ENCODE measurements around the gene PGLYRP2. TPM values are rescaled to one million over a fixed set of nuclear protein-coding genes. Genes with fewer than 3 reads are reported as not detected.

The PGLYRP2 gene
- total RNA-seq, 2 experiments from 2014 or later = 0.25 to 0.27 TPM

DNA sequence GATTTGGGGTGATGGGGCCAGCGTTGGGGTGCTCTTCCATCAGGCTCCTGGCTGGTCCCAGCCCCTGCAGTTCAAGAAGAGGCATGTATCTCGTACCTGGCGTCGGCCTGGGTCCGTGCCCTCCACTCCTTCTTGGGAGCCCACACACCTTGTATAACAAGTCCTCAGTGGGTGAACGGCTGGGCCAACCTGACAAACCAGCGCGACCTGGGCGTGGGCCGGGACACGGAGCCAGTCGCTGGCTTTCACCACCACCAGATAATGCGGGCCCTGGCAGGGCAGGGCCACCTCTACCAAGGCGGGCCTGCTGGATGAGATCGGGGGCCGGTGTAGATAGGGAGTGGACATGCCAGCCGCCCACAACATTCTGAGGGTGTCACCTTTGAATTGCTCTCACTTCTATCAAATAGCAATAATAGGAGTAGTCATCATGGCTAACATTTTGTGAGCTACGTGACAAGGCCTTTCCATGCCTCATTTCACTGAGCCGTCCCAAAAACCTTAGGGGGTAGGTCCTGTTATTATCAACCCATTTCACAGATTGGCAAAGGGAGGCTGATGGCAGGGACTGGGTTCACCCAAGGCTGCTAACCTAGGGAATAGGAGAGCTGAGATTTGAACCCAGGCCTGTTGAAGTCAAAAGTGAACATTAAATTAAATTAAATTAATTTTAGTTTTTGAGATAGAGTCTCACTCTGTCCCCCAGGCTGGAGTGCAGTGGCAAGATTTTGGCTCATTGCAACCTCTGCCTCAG, 32.5 kb upstream of the PGLYRP2 start:
- Mint-ChIP-seq H3K4me1 (ENCODE audit: low read depth) (peaks cover 42% of the 10 kb centered on the region), H3K9me3 (peaks cover 6% of the 10 kb centered on the region), H3K27me3 (peaks cover 14% of the 10 kb centered on the region), H3K27ac (no peak overlapping the region), H3K36me3 (ENCODE audit: low read depth) (peaks cover 6% of the 10 kb centered on the region), H3K4me3 (no peak overlapping the region)
- DNase-seq (no peak), ATAC-seq (no peak)
- POLR2A ChIA-PET = interaction anchor here (1.4 kb wide), 1 partner anchor 79 kb away, joined by 5 read pairs; no protein-coding TSS in a partner anchor
- TF ChIP-seq, protein P1, sequence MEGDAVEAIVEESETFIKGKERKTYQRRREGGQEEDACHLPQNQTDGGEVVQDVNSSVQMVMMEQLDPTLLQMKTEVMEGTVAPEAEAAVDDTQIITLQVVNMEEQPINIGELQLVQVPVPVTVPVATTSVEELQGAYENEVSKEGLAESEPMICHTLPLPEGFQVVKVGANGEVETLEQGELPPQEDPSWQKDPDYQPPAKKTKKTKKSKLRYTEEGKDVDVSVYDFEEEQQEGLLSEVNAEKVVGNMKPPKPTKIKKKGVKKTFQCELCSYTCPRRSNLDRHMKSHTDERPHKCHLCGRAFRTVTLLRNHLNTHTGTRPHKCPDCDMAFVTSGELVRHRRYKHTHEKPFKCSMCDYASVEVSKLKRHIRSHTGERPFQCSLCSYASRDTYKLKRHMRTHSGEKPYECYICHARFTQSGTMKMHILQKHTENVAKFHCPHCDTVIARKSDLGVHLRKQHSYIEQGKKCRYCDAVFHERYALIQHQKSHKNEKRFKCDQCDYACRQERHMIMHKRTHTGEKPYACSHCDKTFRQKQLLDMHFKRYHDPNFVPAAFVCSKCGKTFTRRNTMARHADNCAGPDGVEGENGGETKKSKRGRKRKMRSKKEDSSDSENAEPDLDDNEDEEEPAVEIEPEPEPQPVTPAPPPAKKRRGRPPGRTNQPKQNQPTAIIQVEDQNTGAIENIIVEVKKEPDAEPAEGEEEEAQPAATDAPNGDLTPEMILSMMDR (IDR thresholded peaks at IDR 0.05) = no peak
- CTCF ChIA-PET = interaction anchor here (2.1 kb wide), 1 partner anchor 45 kb away, joined by 5 read pairs; no protein-coding TSS in a partner anchor
- intact Hi-C loops (cut with micrococcal nuclease) = no loop called here

DNA sequence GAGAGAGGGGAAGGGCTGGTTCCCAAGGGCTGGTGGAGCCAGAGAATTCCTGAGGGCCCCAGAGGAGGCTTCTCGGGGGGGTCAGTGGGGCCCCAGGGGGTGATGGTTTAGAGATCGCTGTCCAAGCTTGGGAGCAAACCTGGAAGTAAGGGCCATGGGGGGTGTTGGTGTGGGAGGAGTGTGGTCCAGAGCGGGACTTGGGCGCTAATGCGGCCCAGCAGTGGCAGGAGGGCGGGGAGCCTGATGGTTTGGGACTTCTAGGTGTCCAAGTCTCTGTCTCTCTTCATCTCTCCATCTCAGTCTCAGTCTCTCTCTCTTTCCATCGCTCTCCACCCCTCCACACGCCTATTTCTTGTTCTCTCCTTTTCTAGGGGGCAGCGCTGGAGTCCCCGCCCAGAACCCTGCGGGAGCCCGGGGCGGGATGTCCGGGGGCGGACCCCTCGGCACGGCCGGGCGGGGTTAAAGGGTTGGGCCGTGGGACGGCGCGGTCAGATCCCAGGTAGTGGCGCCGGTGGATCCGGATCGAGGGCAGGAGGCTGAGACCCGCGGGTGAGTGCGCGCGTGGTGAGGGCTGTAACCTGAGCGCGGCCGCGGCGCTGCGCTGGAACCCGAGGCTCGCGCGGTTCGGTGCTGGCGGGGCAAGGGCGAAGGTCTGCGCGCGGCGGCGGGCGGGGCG, 28.9 kb upstream of the PGLYRP2 start, which contains the start of gene CYP4F22:
Gene CYP4F22, plus strand, starts transcription at position 491 of the 676 bp plus-strand sequence. CDS start 16,812 bp downstream, outside the sequence.
- Mint-ChIP-seq H3K4me1 (ENCODE audit: low read depth) (peaks cover 27% of the 10 kb centered on the region), H3K27ac (no peak within 1 kb of the TSS), H3K36me3 (ENCODE audit: low read depth) (no peaks in the 10 kb centered on the region), H3K4me3 (peak within 1 kb of the TSS; percentile 76), H3K27me3 (peaks cover 14% of the 10 kb centered on the region), H3K9me3 (no peaks in the 10 kb centered on the region)
- ATAC-seq (peak; percentile 59), DNase-seq (peak; percentile 22)
- ChIA-PET CTCF (no interaction called here), POLR2A (no interaction called here)
- TF ChIP-seq, protein P1 (IDR thresholded peaks at IDR 0.05) = no peak
- intact Hi-C loops (cut with micrococcal nuclease) = no loop called here

DNA sequence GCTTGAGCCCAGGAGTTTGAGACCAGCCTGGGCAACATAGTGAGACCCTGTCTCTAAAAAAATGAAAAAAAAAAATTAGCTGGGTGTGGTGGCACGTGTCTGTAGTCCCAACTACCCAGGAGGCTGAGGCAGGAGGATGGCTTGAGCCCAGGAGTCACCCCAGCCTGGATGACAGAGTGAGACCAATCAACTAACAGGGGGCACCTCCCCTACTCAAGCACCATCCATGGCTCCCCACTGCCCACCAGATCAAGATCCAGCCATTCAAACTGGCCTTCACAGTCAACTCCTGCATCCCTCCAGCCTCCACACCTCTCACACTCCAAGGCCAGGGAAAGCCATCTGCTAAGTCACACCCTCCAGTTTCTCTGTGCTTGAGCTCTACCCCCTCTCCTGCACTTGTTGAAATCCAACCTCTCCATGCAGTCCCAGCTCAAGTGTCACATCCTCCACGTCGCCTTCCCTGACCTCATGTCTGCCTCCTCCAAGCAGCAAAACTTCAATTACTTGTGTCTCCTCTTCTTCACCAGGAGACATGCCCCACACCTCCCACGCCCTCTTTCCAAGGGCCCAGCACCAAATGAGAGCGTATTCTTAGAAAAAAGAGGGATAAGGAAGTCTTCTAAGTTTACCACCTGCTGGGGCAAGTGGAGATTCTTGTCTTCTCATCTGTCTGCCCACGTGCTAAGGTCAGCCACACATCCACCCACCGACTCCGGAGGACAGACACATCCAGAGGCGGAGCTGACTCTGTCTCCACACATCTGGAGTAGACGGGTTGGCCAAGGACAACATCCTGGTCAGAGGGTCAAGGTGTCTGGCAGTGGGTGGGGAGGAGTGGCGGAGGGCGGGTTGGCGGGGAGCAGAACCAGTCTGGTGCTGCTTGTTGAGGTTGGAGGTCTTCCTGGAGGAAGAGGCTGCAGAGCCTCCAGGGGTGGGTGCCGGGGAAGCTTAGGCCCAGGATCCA, 28.1 kb upstream of the PGLYRP2 start:
- ATAC-seq (no peak), DNase-seq (no peak)
- peaks cover 14% of the 10 kb centered on the region for H3K27me3 Mint-ChIP-seq
- POLR2A ChIA-PET = no interaction called here
- no peak overlapping the region for H3K27ac Mint-ChIP-seq
- no peaks in the 10 kb centered on the region for H3K36me3 Mint-ChIP-seq (ENCODE audit: low read depth)
- TF ChIP-seq, protein P1 (IDR thresholded peaks at IDR 0.05) = no peak
- CTCF ChIA-PET = interaction anchor here (1.2 to 1.3 kb wide), 2 partner anchors 48 to 88 kb away, joined by 3 read pairs; partner anchors contain the start of gene AKAP8L
- H3K4me3 Mint-ChIP-seq = peak overlapping the region; percentile 76
- intact Hi-C loops (cut with micrococcal nuclease) = no loop called here
- peaks cover 27% of the 10 kb centered on the region for H3K4me1 Mint-ChIP-seq (ENCODE audit: low read depth)
- H3K9me3 Mint-ChIP-seq = no peaks in the 10 kb centered on the region

DNA sequence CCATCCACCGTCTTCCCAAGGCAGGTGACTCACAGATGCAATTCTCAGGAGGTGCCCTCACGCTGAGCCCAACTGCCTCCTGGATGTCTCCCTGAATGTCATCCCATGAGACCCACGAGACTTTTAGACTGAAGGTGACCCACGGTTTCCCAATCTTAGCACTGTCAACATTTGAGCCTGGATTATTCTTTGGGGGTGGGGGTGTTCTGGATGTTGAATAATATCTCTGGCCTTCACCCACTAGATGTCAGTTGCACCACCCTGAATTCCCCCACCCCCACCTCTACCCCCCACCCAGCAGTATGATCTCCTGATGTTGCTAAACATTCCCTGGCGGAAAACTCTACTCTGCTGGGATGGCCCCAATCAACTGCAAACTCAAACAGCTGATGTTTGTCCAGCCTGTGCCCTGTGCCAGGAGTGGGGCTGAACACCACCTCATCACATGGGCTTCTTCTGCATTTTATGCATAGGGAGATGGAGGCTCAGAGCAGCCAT, 26.8 kb upstream of the PGLYRP2 start:
- no peak for DNase-seq
- Mint-ChIP-seq H3K27ac (no peak overlapping the region), H3K9me3 (no peaks in the 10 kb centered on the region), H3K36me3 (ENCODE audit: low read depth) (no peaks in the 10 kb centered on the region), H3K4me3 (no peak overlapping the region), H3K4me1 (ENCODE audit: low read depth) (peaks cover 27% of the 10 kb centered on the region), H3K27me3 (peaks cover 14% of the 10 kb centered on the region)
- POLR2A ChIA-PET = interaction anchor here (1.4 kb wide), 1 partner anchor 50 kb away, joined by 3 read pairs; no protein-coding TSS in a partner anchor
- CTCF ChIA-PET = interaction anchor here (1.0 to 1.2 kb wide), 2 partner anchors 42 to 49 kb away, joined by 3 read pairs; no protein-coding TSS in a partner anchor
- intact Hi-C loops (cut with micrococcal nuclease) = no loop called here
- ATAC-seq = no peak
- TF ChIP-seq, protein P1 (IDR thresholded peaks at IDR 0.05) = no peak

Measured in activated CD8-positive, alpha-beta T cell treated with anti-CD3 and anti-CD28 coated beads for 36 hours (primary cell).